ENCODE data around the gene ANKS1A.

DNA sequence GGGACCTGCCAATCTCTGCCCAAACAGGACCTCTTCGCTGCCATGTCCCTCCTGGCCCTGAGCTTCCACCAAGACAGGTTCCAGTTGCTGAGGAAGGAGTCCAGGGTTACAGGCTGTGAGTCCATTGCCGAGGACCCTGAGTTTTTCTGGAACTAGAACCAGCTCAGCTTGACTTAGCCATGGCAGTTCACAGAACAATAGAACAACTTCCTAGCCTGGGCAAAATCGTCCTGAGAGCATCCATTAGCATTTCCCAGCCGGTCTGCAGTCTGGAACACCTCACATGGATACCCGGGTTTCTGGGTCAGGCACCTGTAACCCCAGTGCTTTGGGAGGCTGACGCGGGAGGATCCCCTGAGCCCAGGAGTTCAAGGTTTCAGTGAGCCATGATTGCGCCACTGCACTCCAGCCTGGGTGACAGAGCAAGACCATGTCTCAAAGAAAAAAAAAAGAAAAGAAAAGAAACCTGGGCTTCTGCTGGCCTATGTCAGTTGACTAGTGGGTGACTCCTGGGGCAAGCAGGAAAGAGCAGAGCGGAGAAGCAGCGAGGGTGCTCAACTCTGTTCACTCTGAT is 161.8 kb downstream of the ANKS1A start:
- TF ChIP-seq, protein P1, sequence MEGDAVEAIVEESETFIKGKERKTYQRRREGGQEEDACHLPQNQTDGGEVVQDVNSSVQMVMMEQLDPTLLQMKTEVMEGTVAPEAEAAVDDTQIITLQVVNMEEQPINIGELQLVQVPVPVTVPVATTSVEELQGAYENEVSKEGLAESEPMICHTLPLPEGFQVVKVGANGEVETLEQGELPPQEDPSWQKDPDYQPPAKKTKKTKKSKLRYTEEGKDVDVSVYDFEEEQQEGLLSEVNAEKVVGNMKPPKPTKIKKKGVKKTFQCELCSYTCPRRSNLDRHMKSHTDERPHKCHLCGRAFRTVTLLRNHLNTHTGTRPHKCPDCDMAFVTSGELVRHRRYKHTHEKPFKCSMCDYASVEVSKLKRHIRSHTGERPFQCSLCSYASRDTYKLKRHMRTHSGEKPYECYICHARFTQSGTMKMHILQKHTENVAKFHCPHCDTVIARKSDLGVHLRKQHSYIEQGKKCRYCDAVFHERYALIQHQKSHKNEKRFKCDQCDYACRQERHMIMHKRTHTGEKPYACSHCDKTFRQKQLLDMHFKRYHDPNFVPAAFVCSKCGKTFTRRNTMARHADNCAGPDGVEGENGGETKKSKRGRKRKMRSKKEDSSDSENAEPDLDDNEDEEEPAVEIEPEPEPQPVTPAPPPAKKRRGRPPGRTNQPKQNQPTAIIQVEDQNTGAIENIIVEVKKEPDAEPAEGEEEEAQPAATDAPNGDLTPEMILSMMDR (IDR thresholded peaks at IDR 0.05; ENCODE audit: low read length) = no peak
- no peak for TF ChIP-seq EZH2phosphoT487 (IDR thresholded peaks at IDR 0.05; ENCODE audit: low read length)

Measured in MM.1S (cell line).